Progenitor cell of endocrine pancreas (in vitro differentiated cells): ENCODE data around the gene LNX1. TPM values are rescaled to one million over a fixed set of nuclear protein-coding genes. Genes with fewer than 3 reads are reported as not detected.
A peak's percentile ranks its signal among the peaks of the same experiment; 100 is the strongest.

Source experiments
- DNase-seq: peaks from one replicate; pipeline ENCODE4 v3.0.0; 2021; ENCODE audit warnings: low spot score; ENCODE audit not compliant: unreplicated experiment
- H3K27ac Mint-ChIP-seq: 2 replicates; pipeline ENCODE4 v1.8.0; 2021; ENCODE audit warnings: mild to moderate bottlenecking, moderate library complexity, mixed read lengths
- H3K27me3 Mint-ChIP-seq: 2 replicates; pipeline ENCODE4 v1.8.0; 2021; ENCODE audit warnings: mixed read lengths
- H3K36me3 Mint-ChIP-seq: 2 replicates; pipeline ENCODE4 v1.8.0; 2022; ENCODE audit warnings: mixed read lengths; ENCODE audit not compliant: insufficient read depth
- H3K4me1 Mint-ChIP-seq: 2 replicates; pipeline ENCODE4 v1.8.0; 2021; ENCODE audit warnings: low read depth, mixed read lengths
- H3K4me3 Mint-ChIP-seq: 2 replicates; pipeline ENCODE4 v1.8.0; 2021; ENCODE audit warnings: low read depth, mild to moderate bottlenecking, moderate library complexity, mixed read lengths
- H3K9me3 Mint-ChIP-seq: 2 replicates; pipeline ENCODE4 v1.8.0; 2021; ENCODE audit warnings: low read depth, mixed read lengths
- total RNA-seq: library from RNA; stranded (reverse); gene quantifications from 2 replicates; pipeline ENCODE4 v1.2.1, GENCODE V29; 2021
- TF ChIP-seq, protein P1 (sequence below): fragments of 200-600 bp; sonication (generic); IDR thresholded peaks from one replicate; pipeline ENCODE4 v1.5.0; 2021; ENCODE audit warnings: antibody characterized with exemption, mild to moderate bottlenecking; ENCODE audit not compliant: unreplicated experiment

LNX1 gene
- total RNA-seq, 1 donor from 2014 or later = 21.7 TPM

DNA sequence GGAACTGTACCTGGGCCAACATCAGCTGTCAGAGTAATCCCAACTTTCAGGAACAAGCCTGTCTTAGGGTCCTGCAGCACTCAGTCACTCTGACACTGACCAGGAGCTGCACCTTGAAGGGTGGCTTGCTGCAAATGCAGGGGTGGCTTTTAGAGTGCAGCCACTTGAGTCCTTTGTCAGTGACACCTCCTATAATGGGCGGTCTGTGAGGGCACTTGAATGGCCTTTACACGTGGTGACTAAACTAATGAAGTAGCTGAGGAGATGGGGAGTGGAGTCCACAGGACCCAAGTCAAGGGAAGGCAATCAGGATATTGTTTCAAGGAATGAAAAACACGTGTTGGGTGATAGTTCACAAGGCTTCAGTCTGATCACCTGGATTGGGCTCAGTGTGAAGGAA, 11.1 kb upstream of the LNX1 start:
- Mint-ChIP-seq H3K27me3 (no peaks in the 10 kb centered on the region), H3K9me3 (peaks cover 3% of the 10 kb centered on the region), H3K36me3 (no peaks in the 10 kb centered on the region), H3K4me3 (no peak overlapping the region), H3K4me1 (peaks cover 9% of the 10 kb centered on the region), H3K27ac (no peak overlapping the region)
- no peak for DNase-seq
- TF ChIP-seq, protein P1, sequence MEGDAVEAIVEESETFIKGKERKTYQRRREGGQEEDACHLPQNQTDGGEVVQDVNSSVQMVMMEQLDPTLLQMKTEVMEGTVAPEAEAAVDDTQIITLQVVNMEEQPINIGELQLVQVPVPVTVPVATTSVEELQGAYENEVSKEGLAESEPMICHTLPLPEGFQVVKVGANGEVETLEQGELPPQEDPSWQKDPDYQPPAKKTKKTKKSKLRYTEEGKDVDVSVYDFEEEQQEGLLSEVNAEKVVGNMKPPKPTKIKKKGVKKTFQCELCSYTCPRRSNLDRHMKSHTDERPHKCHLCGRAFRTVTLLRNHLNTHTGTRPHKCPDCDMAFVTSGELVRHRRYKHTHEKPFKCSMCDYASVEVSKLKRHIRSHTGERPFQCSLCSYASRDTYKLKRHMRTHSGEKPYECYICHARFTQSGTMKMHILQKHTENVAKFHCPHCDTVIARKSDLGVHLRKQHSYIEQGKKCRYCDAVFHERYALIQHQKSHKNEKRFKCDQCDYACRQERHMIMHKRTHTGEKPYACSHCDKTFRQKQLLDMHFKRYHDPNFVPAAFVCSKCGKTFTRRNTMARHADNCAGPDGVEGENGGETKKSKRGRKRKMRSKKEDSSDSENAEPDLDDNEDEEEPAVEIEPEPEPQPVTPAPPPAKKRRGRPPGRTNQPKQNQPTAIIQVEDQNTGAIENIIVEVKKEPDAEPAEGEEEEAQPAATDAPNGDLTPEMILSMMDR = no peak

DNA sequence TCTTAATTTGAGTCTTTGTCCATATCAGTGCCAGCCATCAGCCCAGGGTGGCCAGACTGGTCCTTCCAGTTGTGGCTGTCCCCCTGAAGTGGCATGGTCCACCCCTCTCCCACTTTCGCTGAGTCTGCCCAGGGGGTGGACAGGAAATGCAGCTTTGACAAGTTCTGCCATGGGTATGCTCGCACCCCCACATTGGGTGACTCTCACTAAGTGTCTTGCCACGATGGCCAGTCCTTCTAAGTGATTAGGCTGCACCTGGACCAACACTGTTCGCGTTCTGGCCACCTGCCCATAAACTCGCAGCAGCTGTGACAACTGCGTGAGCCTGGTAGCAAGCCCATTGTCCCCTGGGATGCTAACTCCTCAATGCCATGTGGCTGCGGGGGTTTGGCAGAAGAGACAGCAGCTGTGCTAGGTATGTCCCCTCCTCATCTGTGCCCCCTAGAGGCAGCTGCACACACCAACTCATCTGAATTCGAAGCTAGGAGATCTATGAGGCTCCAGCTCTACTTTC, 10.0 kb upstream of the LNX1 start:
- no peaks in the 10 kb centered on the region for H3K27me3 Mint-ChIP-seq
- H3K36me3 Mint-ChIP-seq = no peaks in the 10 kb centered on the region
- H3K4me1 Mint-ChIP-seq = peaks cover 9% of the 10 kb centered on the region
- TF ChIP-seq, protein P1 = peak; percentile 34
- DNase-seq = no peak
- no peak overlapping the region for H3K4me3 Mint-ChIP-seq
- peaks cover 2% of the 10 kb centered on the region for H3K9me3 Mint-ChIP-seq
- H3K27ac Mint-ChIP-seq = no peak overlapping the region

DNA sequence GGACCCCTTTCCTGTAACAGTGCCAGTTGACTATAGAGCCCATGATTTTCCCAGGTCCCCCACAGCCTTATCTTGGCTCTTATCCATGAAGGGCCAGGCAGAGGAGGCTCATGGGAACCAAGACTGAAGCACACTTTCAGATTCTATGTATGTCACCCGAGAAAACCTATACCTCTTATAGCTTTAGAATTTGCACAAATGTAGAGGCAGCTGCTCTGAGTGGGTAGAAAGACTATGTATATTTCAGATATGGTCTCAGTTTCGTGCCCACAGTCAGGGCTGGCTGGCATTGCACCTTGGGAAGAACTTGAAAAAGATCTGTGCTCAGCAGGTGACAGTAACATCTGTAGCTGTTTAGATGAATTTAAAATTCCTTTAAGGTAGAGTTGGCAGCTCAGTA, 8.3 kb upstream of the LNX1 start:
- Mint-ChIP-seq H3K4me1 (peaks cover 9% of the 10 kb centered on the region), H3K27me3 (no peaks in the 10 kb centered on the region), H3K9me3 (no peaks in the 10 kb centered on the region), H3K36me3 (no peaks in the 10 kb centered on the region), H3K27ac (no peak overlapping the region), H3K4me3 (no peak overlapping the region)
- DNase-seq = no peak
- TF ChIP-seq, protein P1 = no peak

DNA sequence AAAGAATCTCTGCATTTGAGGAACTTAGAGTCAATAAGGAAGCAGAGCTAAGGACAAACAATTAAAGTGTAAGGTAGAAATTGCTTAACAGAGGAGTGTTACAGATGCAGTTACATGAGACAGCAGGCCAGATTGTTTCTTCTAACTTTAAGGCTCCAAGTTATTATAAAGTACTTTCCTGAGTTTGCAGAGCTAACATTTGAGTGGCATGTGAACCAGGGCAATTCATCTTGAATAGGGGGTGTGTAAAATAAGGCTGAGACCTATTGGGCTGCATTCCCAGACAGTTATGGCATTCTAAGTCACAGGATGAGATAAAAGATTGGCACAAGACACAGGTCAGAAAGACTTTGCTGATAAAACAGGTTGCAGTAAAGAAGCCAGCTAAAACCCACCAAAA, 7.6 kb upstream of the LNX1 start:
- TF ChIP-seq, protein P1 = no peak
- Mint-ChIP-seq H3K27me3 (no peaks in the 10 kb centered on the region), H3K36me3 (no peaks in the 10 kb centered on the region), H3K9me3 (no peaks in the 10 kb centered on the region), H3K4me3 (no peak overlapping the region), H3K27ac (no peak overlapping the region), H3K4me1 (peaks cover 9% of the 10 kb centered on the region)
- no peak for DNase-seq

DNA sequence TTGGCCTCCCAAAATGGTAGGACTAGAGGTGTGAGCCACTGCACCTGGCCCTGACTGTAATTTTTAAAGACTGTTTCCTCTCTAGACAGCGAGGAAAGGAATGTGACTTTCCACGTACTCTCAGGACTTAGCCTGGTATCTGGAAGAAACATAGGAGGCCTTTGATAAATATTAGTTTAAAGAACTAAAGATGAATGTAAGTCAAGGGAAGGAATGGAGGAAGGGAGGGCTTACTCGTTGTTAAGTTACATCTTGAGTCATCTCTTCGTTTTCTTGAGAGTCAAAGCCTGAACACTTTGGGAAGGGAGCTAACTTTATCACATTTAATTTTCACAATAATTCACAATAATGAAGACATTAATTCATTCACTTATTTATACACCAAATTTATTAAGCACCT, 7.2 kb upstream of the LNX1 start:
- DNase-seq = no peak
- H3K4me1 Mint-ChIP-seq = peaks cover 9% of the 10 kb centered on the region
- no peak overlapping the region for H3K4me3 Mint-ChIP-seq
- H3K27ac Mint-ChIP-seq = no peak overlapping the region
- no peaks in the 10 kb centered on the region for H3K27me3 Mint-ChIP-seq
- no peaks in the 10 kb centered on the region for H3K9me3 Mint-ChIP-seq
- H3K36me3 Mint-ChIP-seq = no peaks in the 10 kb centered on the region
- TF ChIP-seq, protein P1 = no peak
